ENCODE results near the gene WDTC1. TPM values are rescaled to one million over a fixed set of nuclear protein-coding genes. Genes with fewer than 3 reads are reported as not detected.

Gene WDTC1
- total RNA-seq, 1 donor from 2014 or later: 42.2 TPM

GRCh38 chr1:27246194-27246593 lies 11.8 kb downstream of the WDTC1 start:
- Mint-ChIP-seq H3K27me3 (ENCODE audit: low read depth) (no peaks in the 10 kb centered on the region), H3K9me3 (peaks cover 6% of the 10 kb centered on the region), H3K4me3 (no peak overlapping the region), H3K4me1 (no peaks in the 10 kb centered on the region), H3K36me3 (peaks cover 21% of the 10 kb centered on the region), H3K27ac (no peak overlapping the region)
- DNase-seq (ENCODE audit: low spot score in 2 of 2, unreplicated experiment in 2 of 2): no peak
- no peak for TF ChIP-seq CTCF (IDR thresholded peaks at IDR 0.05; ENCODE audit: unreplicated experiment)

- no peak overlapping the region for H3K4me3 Mint-ChIP-seq
- no peak for DNase-seq (ENCODE audit: low spot score in 2 of 2, unreplicated experiment in 2 of 2)
- TF ChIP-seq CTCF (IDR thresholded peaks at IDR 0.05; ENCODE audit: unreplicated experiment): no peak
- no peaks in the 10 kb centered on the region for H3K27me3 Mint-ChIP-seq (ENCODE audit: low read depth)
- H3K4me1 Mint-ChIP-seq: no peaks in the 10 kb centered on the region
- no peaks in the 10 kb centered on the region for H3K9me3 Mint-ChIP-seq
- no peak overlapping the region for H3K27ac Mint-ChIP-seq
- H3K36me3 Mint-ChIP-seq: peaks cover 8% of the 10 kb centered on the region
These were observed 19.2 kb downstream of the WDTC1 start for GRCh38 chr1:27253596-27253995.

- Mint-ChIP-seq H3K27me3 (ENCODE audit: low read depth) (no peaks in the 10 kb centered on the region), H3K4me3 (no peak overlapping the region), H3K36me3 (peaks cover 6% of the 10 kb centered on the region), H3K9me3 (no peaks in the 10 kb centered on the region), H3K27ac (no peak overlapping the region), H3K4me1 (no peaks in the 10 kb centered on the region)
- no peak for TF ChIP-seq CTCF (IDR thresholded peaks at IDR 0.05; ENCODE audit: unreplicated experiment)
- DNase-seq (ENCODE audit: low spot score in 2 of 2, unreplicated experiment in 2 of 2): no peak
These were observed 20.7 kb downstream of the WDTC1 start for GRCh38 chr1:27255136-27255535.

- H3K4me1 Mint-ChIP-seq: no peaks in the 10 kb centered on the region
- DNase-seq (ENCODE audit: low spot score in 2 of 2, unreplicated experiment in 2 of 2): no peak
These were observed 22.7 kb downstream of the WDTC1 start for GRCh38 chr1:27257155-27257554.

GRCh38 chr1:27258598-27258997 lies 24.2 kb downstream of the WDTC1 start:
- no peaks in the 10 kb centered on the region for H3K27me3 Mint-ChIP-seq (ENCODE audit: low read depth)
- peaks cover 10% of the 10 kb centered on the region for H3K36me3 Mint-ChIP-seq
- DNase-seq (ENCODE audit: low spot score in 2 of 2, unreplicated experiment in 2 of 2): no peak
- H3K9me3 Mint-ChIP-seq: no peaks in the 10 kb centered on the region
- no peak for TF ChIP-seq CTCF (IDR thresholded peaks at IDR 0.05; ENCODE audit: unreplicated experiment)
- no peaks in the 10 kb centered on the region for H3K4me1 Mint-ChIP-seq
- H3K27ac Mint-ChIP-seq: no peak overlapping the region
- H3K4me3 Mint-ChIP-seq: no peak overlapping the region

More at GRCh38 chr1:27257155-27257554, 22.7 kb downstream of the WDTC1 start:
- H3K27me3 Mint-ChIP-seq (ENCODE audit: low read depth): no peaks in the 10 kb centered on the region
- H3K36me3 Mint-ChIP-seq: peaks cover 8% of the 10 kb centered on the region
- no peak overlapping the region for H3K4me3 Mint-ChIP-seq
- TF ChIP-seq CTCF (IDR thresholded peaks at IDR 0.05; ENCODE audit: unreplicated experiment): no peak
- H3K27ac Mint-ChIP-seq: no peak overlapping the region
- no peaks in the 10 kb centered on the region for H3K9me3 Mint-ChIP-seq

- H3K27ac Mint-ChIP-seq: no peak overlapping the region
These were observed 32.7 kb downstream of the WDTC1 start for GRCh38 chr1:27267153-27267552.

More at GRCh38 chr1:27267153-27267552, 32.7 kb downstream of the WDTC1 start:
- H3K4me1 Mint-ChIP-seq: no peaks in the 10 kb centered on the region
- no peak for TF ChIP-seq CTCF (IDR thresholded peaks at IDR 0.05; ENCODE audit: unreplicated experiment)
- no peaks in the 10 kb centered on the region for H3K27me3 Mint-ChIP-seq (ENCODE audit: low read depth)
- H3K36me3 Mint-ChIP-seq: peaks cover 35% of the 10 kb centered on the region
- peaks cover 4% of the 10 kb centered on the region for H3K9me3 Mint-ChIP-seq
- DNase-seq (ENCODE audit: low spot score in 2 of 2, unreplicated experiment in 2 of 2): no peak
- no peak overlapping the region for H3K4me3 Mint-ChIP-seq
